ENCODE results near the gene TBC1D22A. TPM values are rescaled to one million over a fixed set of nuclear protein-coding genes. Genes with fewer than 3 reads are reported as not detected.

TBC1D22A gene
- total RNA-seq, 4 donors from 2014 or later = 10.8 to 32.2 (median 22.3) TPM

- no peak for TF ChIP-seq CTCF (IDR thresholded peaks at IDR 0.05; ENCODE audit: low read depth)
Measured at GRCh38 chr22:46761539-46762237, 762 bp upstream of the TBC1D22A start.

GRCh38 chr22:46763051-46763705 is 728 bp downstream of the TBC1D22A start:
- no peak for TF ChIP-seq CTCF (IDR thresholded peaks at IDR 0.05; ENCODE audit: low read depth)

DNA sequence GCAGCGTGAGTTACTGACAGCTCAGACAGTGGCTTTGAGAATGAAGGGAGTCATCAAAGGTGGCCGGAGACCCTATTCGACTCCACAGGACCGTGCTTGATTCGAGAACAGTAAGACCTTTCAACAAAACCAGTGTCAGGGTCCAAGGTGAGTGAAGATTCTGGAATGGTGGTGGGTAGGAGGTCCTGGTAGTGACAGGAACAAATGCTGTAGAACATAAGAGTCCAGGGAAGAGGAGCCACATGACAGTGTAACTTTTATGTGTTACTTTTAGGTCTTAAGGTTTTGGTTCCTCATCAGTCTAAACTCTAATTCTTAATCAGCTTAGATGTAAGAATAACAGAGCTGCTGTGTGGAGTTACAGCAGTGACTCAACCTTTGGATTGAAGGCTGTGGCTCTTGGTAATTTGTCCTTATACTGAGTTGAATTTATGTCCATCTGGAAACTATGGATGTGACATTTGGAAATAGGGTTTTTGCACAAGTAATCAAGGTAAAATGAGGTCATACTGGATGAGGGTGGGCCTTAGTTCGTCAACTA is 1.8 kb downstream of the TBC1D22A start:
- TF ChIP-seq CTCF (IDR thresholded peaks at IDR 0.05; ENCODE audit: low read depth) = no peak

GRCh38 chr22:46764779-46765485 is 2.5 kb downstream of the TBC1D22A start:
- TF ChIP-seq CTCF (IDR thresholded peaks at IDR 0.05; ENCODE audit: low read depth) = no peak

- no peak for TF ChIP-seq CTCF (IDR thresholded peaks at IDR 0.05; ENCODE audit: low read depth)
Measured at GRCh38 chr22:46766611-46767010, 4.2 kb downstream of the TBC1D22A start.

GRCh38 chr22:46767249-46767985 is 5.0 kb downstream of the TBC1D22A start:
- no peak for TF ChIP-seq CTCF (IDR thresholded peaks at IDR 0.05; ENCODE audit: low read depth)
